DND-41 (cell line): Measurements from ENCODE around the gene NLRP8.
"Not testable (repeated sequence)": the region's sequence is repeated elsewhere in the genome, so short reads cannot be mapped to it uniquely, and the experiment has no call there.

Experiments used
- ATAC-seq: fragments of 200-7000 bp; cut with Tn5 transposase; 3 replicates; pipeline ENCODE4 v1.9.1; 2021; ENCODE audit warnings: low read depth; ENCODE audit not compliant: insufficient read depth
- DNase-seq: peaks from one replicate; pipeline ENCODE4 v3.0.0-alpha.2; 2020
- H2AFZ ChIP-seq: 2 replicates; pipeline ENCODE4 v1.6.0; 2012; ENCODE audit warnings: low read depth, low read length
- H3K27ac ChIP-seq: 2 replicates; pipeline ENCODE4 v1.5.1; 2012; ENCODE audit warnings: low read length, inconsistent platforms
- H3K27me3 ChIP-seq: fragments of 200-600 bp; sonication (generic); 2 replicates; pipeline ENCODE4 v1.6.0; 2012; ENCODE audit warnings: low read length, mild to moderate bottlenecking, inconsistent platforms; ENCODE audit not compliant: insufficient read depth, poor library complexity
- H3K36me3 ChIP-seq: 2 replicates; pipeline ENCODE4 v1.5.1; 2012; ENCODE audit warnings: low read length, inconsistent platforms; ENCODE audit not compliant: insufficient read depth
- H3K4me1 ChIP-seq: 2 replicates; pipeline ENCODE4 v1.5.1; 2012; ENCODE audit warnings: mild to moderate bottlenecking, low read length; ENCODE audit not compliant: insufficient read depth
- H3K4me2 ChIP-seq: 2 replicates; pipeline ENCODE4 v1.6.0; 2012; ENCODE audit warnings: mild to moderate bottlenecking, moderate library complexity, low read length, inconsistent platforms; ENCODE audit not compliant: insufficient read depth
- H3K4me3 ChIP-seq, 2 experiments: fragments of 200-600 bp in 1 of 2; shearing (Covaris generic) in 1 of 2; 2 replicates each; pipeline ENCODE4 v1.5.1; 2012 to 2016; ENCODE audit warnings: inconsistent platforms in 2 of 2, low read length in 2 of 2, mild to moderate bottlenecking in 2 of 2, low read depth in 1 of 2, moderate library complexity in 1 of 2
- H3K79me2 ChIP-seq: 2 replicates; pipeline ENCODE4 v1.6.0; 2012; ENCODE audit warnings: low read length, inconsistent platforms; ENCODE audit not compliant: insufficient read depth
- H3K9ac ChIP-seq: 2 replicates; pipeline ENCODE4 v1.6.0; 2012; ENCODE audit warnings: low read depth, mild to moderate bottlenecking, inconsistent platforms, low read length, moderate library complexity
- H3K9me3 ChIP-seq: 2 replicates; pipeline ENCODE4 v1.5.1; 2012; ENCODE audit warnings: low read length, moderate library complexity, mild to moderate bottlenecking, inconsistent platforms; ENCODE audit not compliant: insufficient read depth, severe bottlenecking
- H4K20me1 ChIP-seq: 2 replicates; pipeline ENCODE4 v1.6.0; 2012; ENCODE audit warnings: low read length; ENCODE audit not compliant: insufficient read depth
- EZH2 ChIP-seq: IDR thresholded peaks from 3 replicates; pipeline ENCODE4 v1.6.1; 2012; ENCODE audit warnings: borderline replicate concordance, low read depth, mild to moderate bottlenecking, moderate library complexity, low read length, inconsistent platforms; ENCODE audit not compliant: severe bottlenecking
- TF ChIP-seq, protein P1 (sequence below): IDR thresholded peaks from 2 replicates; pipeline ENCODE4 v1.5.1; 2012; ENCODE audit warnings: borderline replicate concordance, low read length, moderate library complexity, mild to moderate bottlenecking; ENCODE audit not compliant: poor library complexity, severe bottlenecking; ENCODE audit errors: extremely low read depth

Gene NLRP8

DNA sequence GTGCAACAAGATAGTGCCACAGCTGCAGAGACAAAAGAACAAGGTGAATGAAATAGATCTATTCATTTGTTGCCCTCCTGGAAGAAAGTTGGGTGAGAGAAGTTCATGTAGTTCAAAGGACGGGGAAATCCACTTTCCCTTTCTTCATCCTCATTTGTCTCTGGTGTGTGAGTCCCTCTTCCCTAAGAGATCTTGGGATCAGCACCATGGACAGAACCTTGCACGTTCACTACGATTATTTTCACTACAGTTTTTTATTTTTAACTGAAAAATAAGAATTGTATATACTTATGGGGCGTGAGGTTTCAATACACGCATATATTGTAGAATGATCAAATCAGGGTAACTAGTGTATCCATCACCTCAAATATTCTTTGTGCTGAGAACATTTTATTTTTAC lies 68.1 kb downstream of the NLRP8 start:
- H4K20me1 ChIP-seq = no peaks in the 10 kb centered on the region
- H3K9me3 ChIP-seq = no peaks in the 10 kb centered on the region
- no peaks in the 10 kb centered on the region for H3K36me3 ChIP-seq
- ATAC-seq (no peak), DNase-seq (peak; percentile 32)
- H3K9ac ChIP-seq = no peak overlapping the region
- H3K79me2 ChIP-seq = no peaks in the 10 kb centered on the region
- TF ChIP-seq, protein P1, sequence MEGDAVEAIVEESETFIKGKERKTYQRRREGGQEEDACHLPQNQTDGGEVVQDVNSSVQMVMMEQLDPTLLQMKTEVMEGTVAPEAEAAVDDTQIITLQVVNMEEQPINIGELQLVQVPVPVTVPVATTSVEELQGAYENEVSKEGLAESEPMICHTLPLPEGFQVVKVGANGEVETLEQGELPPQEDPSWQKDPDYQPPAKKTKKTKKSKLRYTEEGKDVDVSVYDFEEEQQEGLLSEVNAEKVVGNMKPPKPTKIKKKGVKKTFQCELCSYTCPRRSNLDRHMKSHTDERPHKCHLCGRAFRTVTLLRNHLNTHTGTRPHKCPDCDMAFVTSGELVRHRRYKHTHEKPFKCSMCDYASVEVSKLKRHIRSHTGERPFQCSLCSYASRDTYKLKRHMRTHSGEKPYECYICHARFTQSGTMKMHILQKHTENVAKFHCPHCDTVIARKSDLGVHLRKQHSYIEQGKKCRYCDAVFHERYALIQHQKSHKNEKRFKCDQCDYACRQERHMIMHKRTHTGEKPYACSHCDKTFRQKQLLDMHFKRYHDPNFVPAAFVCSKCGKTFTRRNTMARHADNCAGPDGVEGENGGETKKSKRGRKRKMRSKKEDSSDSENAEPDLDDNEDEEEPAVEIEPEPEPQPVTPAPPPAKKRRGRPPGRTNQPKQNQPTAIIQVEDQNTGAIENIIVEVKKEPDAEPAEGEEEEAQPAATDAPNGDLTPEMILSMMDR = no peak
- no peak for TF ChIP-seq EZH2
- H2AFZ ChIP-seq = no peak overlapping the region
- no peak overlapping the region for H3K4me3 ChIP-seq
- H3K4me1 ChIP-seq = no peaks in the 10 kb centered on the region
- H3K4me2 ChIP-seq = no peak overlapping the region
- H3K27me3 ChIP-seq = no peaks in the 10 kb centered on the region
- no peak overlapping the region for H3K27ac ChIP-seq

DNA sequence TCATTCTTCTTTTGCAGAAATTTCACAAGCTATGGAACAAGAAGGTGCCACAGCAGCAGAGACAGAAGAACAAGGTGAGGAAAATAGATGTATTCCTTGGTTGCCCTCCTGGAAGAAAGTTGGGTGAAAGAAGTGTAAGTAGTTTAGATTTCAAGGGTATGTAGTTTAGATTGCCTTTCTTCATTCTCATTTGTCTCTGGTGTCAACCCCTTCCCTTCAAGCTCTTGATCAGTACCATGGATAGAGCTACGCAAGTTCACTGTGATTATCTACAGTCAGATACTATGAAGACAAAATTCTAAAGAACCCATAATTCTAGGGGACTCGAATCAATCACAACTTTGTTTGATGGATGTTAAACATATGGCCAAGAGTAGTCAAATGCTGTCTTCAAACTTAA lies 71.7 kb downstream of the NLRP8 start:
- H3K27me3 ChIP-seq, H3K36me3 ChIP-seq, H3K27ac ChIP-seq, H2AFZ ChIP-seq, H3K9ac ChIP-seq, H3K4me3 ChIP-seq, H3K4me2 ChIP-seq, H4K20me1 ChIP-seq, H3K4me1 ChIP-seq, H3K9me3 ChIP-seq, DNase-seq, ATAC-seq, H3K79me2 ChIP-seq: not testable (repeated sequence)

DNA sequence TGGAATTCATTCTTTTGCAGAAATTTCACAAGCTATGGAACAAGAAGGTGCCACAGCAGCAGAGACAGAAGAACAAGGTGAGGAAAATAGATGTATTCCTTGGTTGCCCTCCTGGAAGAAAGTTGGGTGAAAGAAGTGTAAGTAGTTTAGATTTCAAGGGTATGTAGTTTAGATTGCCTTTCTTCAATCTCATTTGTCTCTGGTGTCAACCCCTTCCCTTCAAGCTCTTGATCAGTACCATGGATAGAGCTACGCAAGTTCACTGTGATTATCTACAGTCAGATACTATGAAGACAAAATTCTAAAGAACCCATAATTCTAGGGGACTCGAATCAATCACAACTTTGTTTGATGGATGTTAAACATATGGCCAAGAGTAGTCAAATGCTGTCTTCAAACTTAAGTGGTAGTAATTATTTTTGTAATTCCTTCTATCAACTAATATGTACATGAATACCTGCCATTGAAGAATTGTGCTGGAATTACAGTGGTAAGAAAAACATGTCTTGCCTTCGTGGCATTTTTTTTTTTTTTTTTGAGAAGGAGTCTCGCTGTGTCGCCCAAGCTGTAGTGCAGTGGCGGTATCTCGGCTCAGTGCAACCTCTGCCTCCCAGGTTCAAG lies 72.8 kb downstream of the NLRP8 start:
- not testable (repeated sequence) for H4K20me1 ChIP-seq, H3K4me2 ChIP-seq, H3K79me2 ChIP-seq, H3K27ac ChIP-seq, ATAC-seq, H3K9me3 ChIP-seq, H3K9ac ChIP-seq, H3K4me1 ChIP-seq, H3K36me3 ChIP-seq, H2AFZ ChIP-seq, H3K4me3 ChIP-seq, DNase-seq, H3K27me3 ChIP-seq

DNA sequence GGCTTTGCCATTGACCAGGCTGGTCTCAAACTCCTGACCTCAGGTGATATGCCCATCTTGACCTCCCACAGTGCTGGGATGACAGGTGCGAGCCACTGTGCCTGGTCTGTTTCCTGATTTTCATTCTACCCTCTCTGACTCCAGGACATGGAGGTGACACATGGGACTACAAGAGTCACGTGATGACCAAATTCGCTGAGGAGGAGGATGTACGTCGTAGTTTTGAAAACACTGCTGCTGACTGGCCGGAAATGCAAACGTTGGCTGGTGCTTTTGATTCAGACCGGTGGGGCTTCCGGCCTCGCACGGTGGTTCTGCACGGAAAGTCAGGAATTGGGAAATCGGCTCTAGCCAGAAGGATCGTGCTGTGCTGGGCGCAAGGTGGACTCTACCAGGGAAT lies 79.1 kb downstream of the NLRP8 start:
- Histone ChIP-seq H4K20me1 (no peaks in the 10 kb centered on the region), H3K9me3 (no peaks in the 10 kb centered on the region), H3K36me3 (no peaks in the 10 kb centered on the region), H3K79me2 (no peaks in the 10 kb centered on the region), H2AFZ (no peak overlapping the region), H3K4me1 (no peaks in the 10 kb centered on the region), H3K4me3 (no peak overlapping the region), H3K27ac (no peak overlapping the region), H3K4me2 (no peak overlapping the region), H3K9ac (no peak overlapping the region), H3K27me3 (no peaks in the 10 kb centered on the region)
- TF ChIP-seq, protein P1 = no peak
- TF ChIP-seq EZH2 = no peak
- ATAC-seq (no peak), DNase-seq (no peak)
